Omental fat pad (tissue), 4 donors: ENCODE measurements around the gene HAGH. TPM values are rescaled to one million over a fixed set of nuclear protein-coding genes. Genes with fewer than 3 reads are reported as not detected.
A peak's percentile ranks its signal among the peaks of the same experiment; 100 is the strongest.

Experiments
- ATAC-seq: fragments of 150-250 bp; one replicate; pipeline ENCODE4 v1.9.1; 2016; ENCODE audit warnings: mild to moderate bottlenecking, moderate library complexity; ENCODE audit not compliant: low FRiP score
- DNase-seq: peaks from one replicate; pipeline ENCODE4 v3.0.0-alpha.2; 2019; ENCODE audit warnings: low spot score
- CTCF ChIP-seq, 3 donors: fragments of 450-650 bp; IDR thresholded peaks; one replicate each; pipeline ENCODE4 v1.5.1; 2016 to 2017; ENCODE audit warnings: antibody characterized with exemption in 3 of 3, mild to moderate bottlenecking in 3 of 3, moderate library complexity in 2 of 3
- total RNA-seq, 4 donors: library from RNA; depleted of rRNA; stranded (reverse); fragments of >200 nt; gene quantifications; one replicate each; pipeline ENCODE4 v1.1.0, GENCODE V29; 2016

The HAGH gene
- total RNA-seq, 4 donors from 2014 or later: 69.8 to 130 (median 81.5) TPM

GRCh38 chr16:1818204-1818872 is 8.3 kb downstream of the HAGH start:
- DNase-seq (no peak), ATAC-seq (no peak)
- TF ChIP-seq CTCF (IDR thresholded peaks at IDR 0.05): no peak

GRCh38 chr16:1817716-1818115 is 8.9 kb downstream of the HAGH start:
- DNase-seq (no peak), ATAC-seq (no peak)
- no peak for TF ChIP-seq CTCF (IDR thresholded peaks at IDR 0.05)

GRCh38 chr16:1817276-1817589 is 9.4 kb downstream of the HAGH start:
- no peak for DNase-seq
- TF ChIP-seq CTCF (IDR thresholded peaks at IDR 0.05): no peak

GRCh38 chr16:1816396-1817275 is 10.0 kb downstream of the HAGH start:
- ATAC-seq (no peak), DNase-seq (no peak)
- no peak for TF ChIP-seq CTCF (IDR thresholded peaks at IDR 0.05)

More at GRCh38 chr16:1817276-1817589, 9.4 kb downstream of the HAGH start:
- no peak for ATAC-seq

GRCh38 chr16:1815461-1815860 is 11.2 kb downstream of the HAGH start:
- TF ChIP-seq CTCF (IDR thresholded peaks at IDR 0.05): no peak
- DNase-seq (no peak), ATAC-seq (no peak)

- DNase-seq (no peak), ATAC-seq (peak; percentile 93)
- no peak for TF ChIP-seq CTCF (IDR thresholded peaks at IDR 0.05)
Observed at GRCh38 chr16:1812732-1813163, 13.9 kb downstream of the HAGH start.
